Posterior cingulate gyrus (tissue), 11 donors: ENCODE results near the gene TFE3.
A peak's percentile ranks its signal among the peaks of the same experiment; 100 is the strongest.

Experiments used
- DNase-seq, 10 donors: peaks; one replicate each; pipeline versions ENCODE4 v3.0.0 to v3.0.0-alpha.2; 2020 to 2021; ENCODE audit warnings: mixed read lengths in 3 of 10
- intact Hi-C: fragments of 100-400 bp; cut with DNase I; formaldehyde crosslinking; loops from one replicate; pipeline ENCODE4 v1.15.1; 2023

The TFE3 gene

GRCh38 chrX:49043220-49043986, at the start of gene TFE3:
Gene TFE3 (minus strand): TSS chrX:49043357. CDS start chrX:49043226, 131 bp downstream.
- intact Hi-C loops, result loop anchor here (1.0 to 5.0 kb wide), 2 partner anchors 41 to 86 kb away; partner anchors contain the start of genes GRIPAP1 and OTUD5
- peak; percentile 91 to 99 (median 94) for DNase-seq

GRCh38 chrX:49089553-49089952, 46.4 kb upstream of the TFE3 start:
- no peak for DNase-seq
- intact Hi-C loops, result no loop called here

GRCh38 chrX:49082271-49082871, 39.2 kb upstream of the TFE3 start:
- intact Hi-C loops, result no loop called here
- peak in 1 of 10 donors; percentile 3 for DNase-seq

GRCh38 chrX:49079489-49080428, 36.6 kb upstream of the TFE3 start, which contains the start of gene WDR45:
Gene WDR45 (minus strand): TSS chrX:49079887. CDS start chrX:49078095, 1,792 bp downstream.
- peak; percentile 58 to 96 (median 72) for DNase-seq

GRCh38 chrX:49077941-49078340, 34.8 kb upstream of the TFE3 start:
- no peak for DNase-seq

More at GRCh38 chrX:49079489-49080428, 36.6 kb upstream of the TFE3 start, which contains the start of gene WDR45:
- intact Hi-C loops, result no loop called here

GRCh38 chrX:49075347-49075746, 32.2 kb upstream of the TFE3 start:
- intact Hi-C loops, result no loop called here
- DNase-seq, result peak in 1 of 10 donors; percentile 41

More at GRCh38 chrX:49077941-49078340, 34.8 kb upstream of the TFE3 start:
- intact Hi-C loops, result no loop called here

GRCh38 chrX:49073601-49074575, 30.7 kb upstream of the TFE3 start, which contains the start of gene PRAF2:
Gene PRAF2 (minus strand): TSS chrX:49074002. CDS start chrX:49073987, 15 bp downstream.
- peak; percentile 90 to 99 (median 94) for DNase-seq
- intact Hi-C loops, result no loop called here

GRCh38 chrX:49072712-49073095, 29.5 kb upstream of the TFE3 start:
- DNase-seq, result no peak
- intact Hi-C loops, result no loop called here

- intact Hi-C loops, result no loop called here
- peak in 9 of 10 donors; percentile 35 to 96 (median 73) for DNase-seq
Observed at GRCh38 chrX:49071877-49072711, 28.9 kb upstream of the TFE3 start.

- DNase-seq, result no peak
- intact Hi-C loops, result no loop called here
Observed at GRCh38 chrX:49070988-49071387, 27.8 kb upstream of the TFE3 start.

GRCh38 chrX:49069038-49069437, 25.9 kb upstream of the TFE3 start:
- intact Hi-C loops, result no loop called here
- DNase-seq, result peak in 1 of 10 donors; percentile 69

- peak in 1 of 10 donors; percentile 77 for DNase-seq
Observed at GRCh38 chrX:49067285-49068120, 24.3 kb upstream of the TFE3 start.

GRCh38 chrX:49066690-49067089, 23.5 kb upstream of the TFE3 start:
- intact Hi-C loops, result no loop called here
- peak in 1 of 10 donors; percentile 13 for DNase-seq

More at GRCh38 chrX:49067285-49068120, 24.3 kb upstream of the TFE3 start:
- intact Hi-C loops, result no loop called here

- no peak for DNase-seq
- intact Hi-C loops, result no loop called here
Observed at GRCh38 chrX:49066278-49066677, 23.1 kb upstream of the TFE3 start.

GRCh38 chrX:49064735-49065134, 21.6 kb upstream of the TFE3 start:
- no peak for DNase-seq
- intact Hi-C loops, result no loop called here

- peak in 1 of 10 donors; percentile 77 for DNase-seq
- intact Hi-C loops, result no loop called here
Observed at GRCh38 chrX:49064303-49064702, 21.1 kb upstream of the TFE3 start.

- peak in 1 of 10 donors; percentile 66 for DNase-seq
- intact Hi-C loops, result no loop called here
Observed at GRCh38 chrX:49063715-49064114, 20.6 kb upstream of the TFE3 start.
